Mesendoderm (in vitro differentiated cells): ENCODE results near the gene RPLP1.
A peak's percentile ranks its signal among the peaks of the same experiment; 100 is the strongest.

Experiments used
- DNase-seq: peaks from one replicate; pipeline ENCODE4 v3.0.0; 2013
- H2AK5ac ChIP-seq: 2 replicates; pipeline ENCODE4 v1.6.1; 2013; ENCODE audit warnings: low read length, inconsistent platforms
- H2BK120ac ChIP-seq: 2 replicates; pipeline ENCODE4 v1.6.1; 2013; ENCODE audit warnings: low read depth, mild to moderate bottlenecking, low read length, moderate library complexity, mixed read lengths
- H2BK15ac ChIP-seq: replicated peaks from 2 replicates; pipeline ENCODE4 v1.6.1; 2013; ENCODE audit warnings: low read depth, mild to moderate bottlenecking, moderate library complexity
- H2BK5ac ChIP-seq: 2 replicates; pipeline ENCODE4 v1.6.1; 2013; ENCODE audit warnings: low read length, inconsistent platforms
- H3K18ac ChIP-seq: 2 replicates; pipeline ENCODE4 v1.6.1; 2013; ENCODE audit warnings: mild to moderate bottlenecking, low read length, mixed read lengths
- H3K23ac ChIP-seq: one replicate; pipeline ENCODE4 v1.6.1; 2013; ENCODE audit warnings: low read length
- H3K27ac ChIP-seq: 2 replicates; pipeline ENCODE4 v1.5.1; 2013; ENCODE audit warnings: low read depth, mild to moderate bottlenecking, inconsistent platforms, low read length, moderate library complexity
- H3K27me3 ChIP-seq: 2 replicates; pipeline ENCODE4 v1.6.1; 2013; ENCODE audit warnings: low read length, control low read depth, mild to moderate bottlenecking, inconsistent platforms; ENCODE audit not compliant: insufficient read depth, poor library complexity
- H3K36me3 ChIP-seq: 2 replicates; pipeline ENCODE4 v1.6.1; 2013; ENCODE audit warnings: low read length, inconsistent platforms; ENCODE audit not compliant: control insufficient read depth, insufficient read depth
- H3K4ac ChIP-seq: one replicate; pipeline ENCODE4 v1.6.1; 2013; ENCODE audit warnings: low read depth, mild to moderate bottlenecking, low read length, moderate library complexity
- H3K4me1 ChIP-seq: 2 replicates; pipeline ENCODE4 v1.6.1; 2013; ENCODE audit warnings: low read depth, low read length, inconsistent platforms; ENCODE audit not compliant: control insufficient read depth
- H3K4me2 ChIP-seq: 2 replicates; pipeline ENCODE4 v1.6.1; 2013; ENCODE audit warnings: low read length
- H3K4me3 ChIP-seq: 2 replicates; pipeline ENCODE4 v1.5.1; 2013; ENCODE audit warnings: mild to moderate bottlenecking, low read length
- H3K56ac ChIP-seq: one replicate; pipeline ENCODE4 v1.6.1; 2013; ENCODE audit warnings: low read length
- H3K79me1 ChIP-seq: 2 replicates; pipeline ENCODE4 v1.6.1; 2013; ENCODE audit warnings: low read length, inconsistent platforms
- H3K79me2 ChIP-seq: 2 replicates; pipeline ENCODE4 v1.6.1; 2013; ENCODE audit warnings: mild to moderate bottlenecking, low read length; ENCODE audit not compliant: control insufficient read depth, insufficient read depth
- H3K9ac ChIP-seq: 2 replicates; pipeline ENCODE4 v1.6.1; 2013; ENCODE audit warnings: low read length, inconsistent platforms
- H4K5ac ChIP-seq: one replicate; pipeline ENCODE4 v1.6.1; 2013; ENCODE audit warnings: low read length
- H4K8ac ChIP-seq: one replicate; pipeline ENCODE4 v1.6.1; 2013; ENCODE audit warnings: low read depth, mild to moderate bottlenecking, control low read depth, low read length, moderate library complexity
- WGBS: extraction: QIAGEN DNeasy Blood & Tissue Kit; methylation state at CpG from one replicate; pipeline ENCODE4 v1.1.7; 2013; ENCODE audit warnings: low lambda C conversion rate, missing lambda C conversion rate; ENCODE audit not compliant: insufficient coverage; ENCODE audit errors: extremely low coverage; 5-methylcytosine and 5-hydroxymethylcytosine counted together

Gene RPLP1

DNA sequence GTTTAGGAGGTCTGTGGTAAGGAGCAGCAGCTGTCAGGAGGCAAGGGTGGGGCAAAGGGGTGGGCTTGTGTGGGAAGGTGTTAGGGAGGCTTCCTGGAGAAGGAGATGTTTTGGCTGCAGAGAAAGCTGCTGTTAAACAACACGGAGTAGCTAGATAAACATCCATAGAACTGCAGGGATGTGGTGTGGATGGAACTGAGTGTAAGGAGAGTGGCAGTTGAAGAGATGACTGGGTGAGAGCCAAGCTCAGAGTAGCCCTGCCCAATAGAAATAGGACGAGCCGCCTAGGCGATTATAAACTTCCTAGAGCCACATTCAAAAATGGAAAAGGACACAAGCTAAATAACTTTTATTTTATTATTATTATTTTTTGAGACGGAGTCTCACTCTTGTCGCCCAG, 19.9 kb downstream of the RPLP1 start:
- Histone ChIP-seq H2BK15ac (no peak overlapping the region), H3K36me3 (no peaks in the 10 kb centered on the region), H3K4me3 (no peak overlapping the region), H3K4me1 (no peaks in the 10 kb centered on the region), H4K5ac (no peak overlapping the region), H2BK5ac (no peak overlapping the region), H3K79me2 (no peaks in the 10 kb centered on the region), H3K4ac (no peak overlapping the region), H4K8ac (no peak overlapping the region), H3K18ac (no peak overlapping the region), H3K27me3 (no peaks in the 10 kb centered on the region), H3K23ac (no peak overlapping the region), H3K79me1 (no peaks in the 10 kb centered on the region), H3K9ac (no peak overlapping the region), H3K56ac (no peak overlapping the region), H3K4me2 (no peak overlapping the region), H2BK120ac (no peak overlapping the region), H3K27ac (no peak overlapping the region), H2AK5ac (no peak overlapping the region)
- DNase-seq, result no peak
- WGBS, result no CpG with 5 or more reads among the region's 6 CpGs

DNA sequence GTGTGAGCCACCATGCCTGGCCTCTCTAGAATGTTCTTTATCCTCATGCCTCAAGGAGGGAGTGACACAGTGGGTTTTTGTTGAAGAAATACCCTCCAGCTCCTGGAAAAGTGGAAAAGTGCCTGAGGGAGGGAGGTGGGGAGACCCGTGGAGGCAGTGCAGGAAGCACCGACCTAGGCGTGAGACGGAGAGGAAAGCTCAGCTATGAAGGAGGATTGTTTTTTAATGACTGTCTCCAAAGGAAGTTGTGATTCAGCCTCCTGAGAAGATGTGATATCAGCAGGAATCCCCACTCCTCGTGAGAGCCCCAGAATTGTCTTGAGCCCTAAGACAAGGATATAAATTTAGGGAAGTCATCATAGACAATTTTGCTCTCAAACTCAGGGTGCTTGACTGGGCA, 21.7 kb downstream of the RPLP1 start:
- H3K36me3 ChIP-seq, result no peaks in the 10 kb centered on the region
- no peaks in the 10 kb centered on the region for H3K79me2 ChIP-seq
- no peak overlapping the region for H3K4me2 ChIP-seq
- no peak overlapping the region for H3K18ac ChIP-seq
- WGBS, result no CpG with 5 or more reads among the region's 5 CpGs
- no peaks in the 10 kb centered on the region for H3K27me3 ChIP-seq
- no peak overlapping the region for H2AK5ac ChIP-seq
- no peaks in the 10 kb centered on the region for H3K79me1 ChIP-seq
- H2BK120ac ChIP-seq, result no peak overlapping the region
- no peak overlapping the region for H3K9ac ChIP-seq
- no peak overlapping the region for H4K8ac ChIP-seq
- no peaks in the 10 kb centered on the region for H3K4me1 ChIP-seq
- H3K4me3 ChIP-seq, result no peak overlapping the region
- no peak for DNase-seq
- H3K4ac ChIP-seq, result no peak overlapping the region
- no peak overlapping the region for H2BK15ac ChIP-seq
- H3K23ac ChIP-seq, result no peak overlapping the region
- H3K27ac ChIP-seq, result no peak overlapping the region
- no peak overlapping the region for H3K56ac ChIP-seq
- H2BK5ac ChIP-seq, result no peak overlapping the region
- H4K5ac ChIP-seq, result no peak overlapping the region

DNA sequence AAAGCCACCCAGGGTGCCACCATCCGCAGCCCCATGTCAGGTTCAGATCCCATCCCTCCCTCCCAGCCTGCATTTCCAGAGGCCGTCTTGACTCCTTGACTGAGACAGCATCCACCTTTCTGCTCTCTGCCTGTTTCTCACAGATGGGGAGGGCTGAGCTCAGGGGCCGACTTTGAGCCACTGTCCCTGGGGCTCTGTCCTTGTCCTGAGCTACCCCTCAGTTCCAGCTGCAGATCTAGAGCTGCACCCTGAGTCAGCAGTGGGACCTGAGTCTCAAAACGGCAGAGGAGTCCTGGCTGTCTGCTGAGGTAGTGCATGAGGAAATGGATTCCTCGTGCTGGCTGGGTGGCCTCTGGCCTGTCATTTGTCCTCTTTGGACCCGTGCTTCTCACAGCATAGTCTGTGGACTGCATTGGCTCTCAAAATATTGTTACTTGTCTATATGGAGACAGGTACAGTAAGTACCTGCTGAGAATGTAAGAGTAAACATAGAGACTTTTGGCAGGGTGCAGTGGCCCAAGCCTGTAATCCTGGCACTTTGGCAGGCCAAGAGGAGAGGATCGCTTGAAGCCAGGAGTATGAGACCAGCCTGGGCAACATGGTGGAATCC, 22.3 kb downstream of the RPLP1 start:
- no peaks in the 10 kb centered on the region for H3K79me1 ChIP-seq
- no peaks in the 10 kb centered on the region for H3K79me2 ChIP-seq
- no peak overlapping the region for H3K23ac ChIP-seq
- H3K4me1 ChIP-seq, result no peaks in the 10 kb centered on the region
- no CpG with 5 or more reads among the region's 7 CpGs for WGBS
- no peak overlapping the region for H3K4ac ChIP-seq
- H2BK5ac ChIP-seq, result no peak overlapping the region
- H3K18ac ChIP-seq, result no peak overlapping the region
- H2BK120ac ChIP-seq, result no peak overlapping the region
- H3K4me3 ChIP-seq, result no peak overlapping the region
- no peak overlapping the region for H3K27ac ChIP-seq
- H3K4me2 ChIP-seq, result no peak overlapping the region
- DNase-seq, result peak; percentile 58
- H3K9ac ChIP-seq, result no peak overlapping the region
- no peak overlapping the region for H4K8ac ChIP-seq
- no peak overlapping the region for H4K5ac ChIP-seq
- no peak overlapping the region for H3K56ac ChIP-seq
- no peaks in the 10 kb centered on the region for H3K27me3 ChIP-seq
- H2BK15ac ChIP-seq, result no peak overlapping the region
- H2AK5ac ChIP-seq, result no peak overlapping the region
- H3K36me3 ChIP-seq, result no peaks in the 10 kb centered on the region

DNA sequence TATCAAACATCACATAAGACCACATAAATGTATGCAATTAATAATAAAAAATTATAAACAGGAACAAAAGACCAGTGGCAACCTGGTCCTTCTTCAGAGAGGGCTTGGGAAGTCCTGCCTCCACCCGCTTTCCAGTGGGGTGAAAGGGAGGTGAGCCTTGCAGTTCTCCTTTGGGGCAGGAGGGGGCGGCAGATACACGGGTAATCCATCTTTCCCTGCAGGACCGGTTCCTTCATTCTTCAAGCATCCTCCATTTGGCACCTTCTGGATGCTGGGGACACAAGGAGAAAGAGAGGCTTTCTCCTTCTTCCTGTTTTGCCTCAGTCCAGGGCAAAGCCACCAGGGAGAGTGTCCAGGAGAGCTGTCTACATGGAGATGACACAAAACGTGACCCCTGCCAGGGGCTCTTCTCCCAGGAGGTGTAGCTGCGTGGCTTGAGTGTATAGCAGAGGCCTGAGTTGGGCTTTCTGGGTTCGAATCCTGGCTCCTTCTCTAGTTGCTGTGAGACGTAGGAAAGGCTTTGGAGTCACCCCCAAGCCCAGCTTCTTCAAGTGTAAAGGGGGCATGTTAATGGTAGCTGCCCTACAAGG, 23.2 kb downstream of the RPLP1 start:
- no peak overlapping the region for H4K5ac ChIP-seq
- H3K18ac ChIP-seq, result no peak overlapping the region
- H3K9ac ChIP-seq, result no peak overlapping the region
- WGBS, result no CpG with 5 or more reads among the region's 8 CpGs
- H3K4me1 ChIP-seq, result no peaks in the 10 kb centered on the region
- no peak overlapping the region for H4K8ac ChIP-seq
- H3K27ac ChIP-seq, result no peak overlapping the region
- H3K23ac ChIP-seq, result no peak overlapping the region
- H3K36me3 ChIP-seq, result no peaks in the 10 kb centered on the region
- no peak overlapping the region for H2BK120ac ChIP-seq
- H3K27me3 ChIP-seq, result no peaks in the 10 kb centered on the region
- no peak overlapping the region for H3K4me2 ChIP-seq
- H3K4me3 ChIP-seq, result no peak overlapping the region
- H3K4ac ChIP-seq, result no peak overlapping the region
- no peak overlapping the region for H2AK5ac ChIP-seq
- H2BK5ac ChIP-seq, result no peak overlapping the region
- no peaks in the 10 kb centered on the region for H3K79me1 ChIP-seq
- H3K56ac ChIP-seq, result no peak overlapping the region
- no peaks in the 10 kb centered on the region for H3K79me2 ChIP-seq
- H2BK15ac ChIP-seq, result no peak overlapping the region
- DNase-seq, result peak; percentile 80

DNA sequence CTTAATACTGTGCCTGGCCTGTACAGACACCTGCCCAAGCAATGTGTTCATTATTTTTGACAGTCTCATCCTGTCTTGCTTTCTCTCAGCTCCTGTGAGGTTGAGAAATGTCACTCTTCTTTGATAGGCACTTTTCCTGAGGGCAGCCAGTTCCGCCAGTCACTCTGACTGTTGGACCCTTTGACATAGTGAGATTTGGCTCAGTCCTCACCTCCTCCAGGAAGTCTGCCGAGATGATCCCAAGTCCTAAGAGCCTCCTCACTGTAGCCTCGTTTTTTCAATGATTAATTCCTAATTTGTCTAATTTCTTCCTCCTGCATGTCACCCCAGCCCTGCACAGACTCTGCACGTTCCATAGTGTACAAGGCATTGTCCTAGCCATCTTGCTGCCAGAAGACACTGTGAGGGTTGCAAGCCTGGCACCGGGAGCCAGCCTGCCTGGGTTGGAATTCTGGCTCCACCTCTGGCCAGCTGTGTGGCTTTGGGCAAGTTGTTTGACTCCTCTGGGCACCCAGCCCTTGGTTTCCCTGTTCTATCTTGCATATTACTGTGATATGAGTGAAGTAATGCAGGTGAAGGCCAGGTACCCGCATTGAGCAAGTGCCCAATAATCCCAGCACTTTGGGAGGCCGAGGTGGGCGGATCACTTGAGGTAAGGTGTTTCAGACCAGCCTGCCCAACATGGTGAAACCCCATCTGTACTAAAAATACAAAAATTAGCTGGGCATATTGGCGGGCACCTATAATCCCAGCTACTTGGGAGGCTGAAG, 24.3 kb downstream of the RPLP1 start:
- H2BK15ac ChIP-seq, result no peak overlapping the region
- H3K27me3 ChIP-seq, result no peaks in the 10 kb centered on the region
- no peak overlapping the region for H2BK120ac ChIP-seq
- no peak overlapping the region for H4K5ac ChIP-seq
- no peak overlapping the region for H4K8ac ChIP-seq
- H3K36me3 ChIP-seq, result no peaks in the 10 kb centered on the region
- no peak overlapping the region for H3K4me2 ChIP-seq
- H3K4ac ChIP-seq, result no peak overlapping the region
- WGBS, result no CpG with 5 or more reads among the region's 9 CpGs
- no peak overlapping the region for H3K27ac ChIP-seq
- H3K56ac ChIP-seq, result no peak overlapping the region
- no peaks in the 10 kb centered on the region for H3K4me1 ChIP-seq
- no peak overlapping the region for H2AK5ac ChIP-seq
- H3K4me3 ChIP-seq, result no peak overlapping the region
- H3K79me2 ChIP-seq, result no peaks in the 10 kb centered on the region
- no peak overlapping the region for H2BK5ac ChIP-seq
- H3K9ac ChIP-seq, result no peak overlapping the region
- no peak for DNase-seq
- no peak overlapping the region for H3K18ac ChIP-seq
- no peaks in the 10 kb centered on the region for H3K79me1 ChIP-seq
- H3K23ac ChIP-seq, result no peak overlapping the region
